AG04450 (cell line): Measurements from ENCODE around the gene PSPH. TPM values are rescaled to one million over a fixed set of nuclear protein-coding genes. Genes with fewer than 3 reads are reported as not detected.

Source experiments
- CTCF ChIA-PET: fragments of 300-600, 350-600 bp; formaldehyde crosslinking; extraction: SDS; loops from one replicate; lab custom pipeline; 2022; ENCODE audit warnings: antibody characterized with exemption, inconsistent platforms; lab: Charles Lee
- POLR2A ChIA-PET: fragments of 350-600 bp; formaldehyde crosslinking; extraction: SDS; loops from one replicate; lab custom pipeline; 2021; ENCODE audit warnings: antibody characterized with exemption, inconsistent platforms; lab: Yijun Ruan, JAX
- DNase-seq: peaks from one replicate; pipeline ENCODE4 v3.0.0-alpha.2; 2011; ENCODE audit warnings: low read depth, low spot score
- H3K27ac ChIP-seq: one replicate; pipeline ENCODE4 v1.5.1; 2012; ENCODE audit warnings: low read depth, low read length, control low read depth
- H3K27me3 ChIP-seq: one replicate; pipeline ENCODE4 v1.6.0; 2012; ENCODE audit warnings: low read length; ENCODE audit not compliant: control insufficient read depth, insufficient read depth
- H3K4me3 ChIP-seq: 2 replicates; pipeline ENCODE4 v1.5.1; 2011; ENCODE audit warnings: mild to moderate bottlenecking, low read depth, low read length, control low read depth
- H3K9me3 ChIP-seq: 2 replicates; pipeline ENCODE4 v1.5.1; 2012; ENCODE audit warnings: low read length; ENCODE audit not compliant: control insufficient read depth, insufficient read depth
- CTCF ChIP-seq: IDR thresholded peaks from 2 replicates; pipeline ENCODE4 v1.5.1; 2011; ENCODE audit warnings: low read depth, low read length, control low read depth, inconsistent platforms
- polyA plus RNA-seq: library from polyadenylated mRNA; depleted of rRNA; stranded (reverse); fragments of >200 nt; gene quantifications from 2 replicates; pipeline ENCODE4 v1.2.3, GENCODE V29; 2011

Gene PSPH
- polyA plus RNA-seq, 1 experiment, result 66.4 TPM

GRCh38 chr7:56007891-56008290, 43.4 kb downstream of the PSPH start:
- ChIA-PET CTCF (interaction anchor here (0.6 to 8.0 kb wide), 4 partner anchors 11 to 85 kb away, joined by 3 to 112 read pairs (median 3); partner anchors contain the start of gene PHKG1), POLR2A (interaction anchor here (1.7 kb wide), 1 partner anchor 14 kb away, joined by 3 read pairs; no protein-coding TSS in a partner anchor)
- Histone ChIP-seq H3K27me3 (no peaks in the 10 kb centered on the region), H3K9me3 (no peaks in the 10 kb centered on the region), H3K27ac (no peak overlapping the region), H3K4me3 (no peak overlapping the region)
- DNase-seq, result no peak
- TF ChIP-seq CTCF, result no peak

DNA sequence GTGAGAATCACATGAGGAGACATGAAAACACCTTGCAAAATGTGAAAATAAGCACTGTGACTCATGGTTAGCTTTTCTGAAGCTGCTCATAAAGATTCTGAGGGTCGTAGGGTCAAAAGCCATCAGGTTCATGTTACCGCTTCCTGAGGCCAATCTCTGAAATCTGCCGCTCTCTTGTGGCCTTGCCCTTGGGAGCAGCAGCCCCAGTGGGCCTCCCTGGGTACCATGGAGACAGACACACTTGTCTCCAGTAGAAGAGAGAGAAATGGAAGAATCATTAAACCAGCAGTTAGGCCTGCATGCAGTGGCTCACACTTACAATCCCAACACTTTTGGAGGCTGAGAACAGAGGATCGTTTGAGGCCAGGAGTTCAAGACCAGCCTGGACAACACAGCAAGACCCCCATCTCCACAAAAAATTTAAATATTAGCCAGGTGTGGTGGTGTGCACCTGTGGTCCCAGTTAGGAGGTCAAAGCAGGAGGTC, 44.0 kb downstream of the PSPH start:
- TF ChIP-seq CTCF, result no peak
- ChIA-PET CTCF (interaction anchor here (0.6 to 8.0 kb wide), 7 partner anchors 10 to 86 kb away, joined by 3 to 112 read pairs (median 3); partner anchors contain the start of gene PHKG1), POLR2A (interaction anchor here (0.7 to 1.7 kb wide), 5 partner anchors 15 to 67 kb away, joined by 3 to 16 read pairs (median 3); partner anchors contain the start of gene PSPH)
- no peak overlapping the region for H3K27ac ChIP-seq
- H3K27me3 ChIP-seq, result no peaks in the 10 kb centered on the region
- DNase-seq, result no peak
- no peak overlapping the region for H3K4me3 ChIP-seq
- H3K9me3 ChIP-seq, result no peaks in the 10 kb centered on the region

DNA sequence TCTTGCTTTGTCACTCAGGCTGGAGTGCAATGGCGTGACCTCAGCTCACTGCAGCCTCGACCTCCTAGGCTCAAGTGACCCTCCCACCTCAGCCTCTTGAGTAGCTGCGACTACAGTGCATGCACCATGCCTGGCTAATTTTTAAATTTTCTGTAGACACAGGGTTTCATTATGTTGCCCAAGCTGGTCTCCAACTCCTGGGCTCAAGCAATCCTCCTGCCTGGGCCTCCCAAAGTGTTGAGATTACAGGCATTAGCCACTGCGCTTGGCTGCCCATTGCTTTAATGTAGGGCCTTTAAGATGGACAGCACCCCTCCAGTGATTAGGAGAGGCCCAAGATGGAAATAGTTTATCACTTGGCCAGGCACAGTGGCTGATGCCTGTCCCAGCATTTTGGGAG, 47.5 kb downstream of the PSPH start:
- Histone ChIP-seq H3K9me3 (no peaks in the 10 kb centered on the region), H3K27ac (no peak overlapping the region), H3K4me3 (no peak overlapping the region), H3K27me3 (no peaks in the 10 kb centered on the region)
- no peak for DNase-seq
- POLR2A ChIA-PET, result no interaction called here
- CTCF ChIA-PET, result interaction anchor here (0.6 to 8.0 kb wide), 9 partner anchors 13 to 363 kb away, joined by 3 to 112 read pairs (median 5); partner anchors contain the start of genes CCT6A, CHCHD2 and PSPH
- TF ChIP-seq CTCF, result no peak

DNA sequence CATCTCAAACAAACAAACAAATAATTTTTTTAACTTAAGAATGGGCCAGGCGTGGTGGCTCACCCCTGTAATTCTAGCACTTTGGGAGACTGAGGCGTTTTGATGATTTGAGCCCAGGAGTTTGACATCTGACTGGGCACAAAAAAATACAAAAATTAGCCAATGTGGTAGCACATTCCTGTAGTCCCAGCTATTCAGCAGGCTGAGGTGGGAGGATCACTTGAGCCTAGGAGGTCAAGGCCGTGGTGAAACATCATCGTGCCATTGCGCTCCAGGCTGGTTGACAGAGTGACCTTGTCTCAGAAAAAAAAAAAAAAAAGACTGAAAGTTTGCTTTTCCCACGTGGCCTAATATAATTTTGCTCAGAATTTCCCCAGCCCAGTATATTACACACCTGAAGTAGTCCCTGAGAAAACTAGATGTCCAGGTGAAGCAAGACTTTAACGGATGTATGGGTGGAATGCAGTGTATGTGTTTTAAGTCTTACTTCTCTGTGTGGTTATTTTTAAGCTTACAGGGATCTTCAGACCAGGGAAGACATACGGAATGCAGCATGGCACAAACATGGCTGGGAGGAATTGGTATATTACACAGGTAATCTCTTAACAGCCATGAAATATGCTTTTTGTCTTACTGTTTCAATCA, 54.3 kb downstream of the PSPH start:
- Histone ChIP-seq H3K27me3 (no peaks in the 10 kb centered on the region), H3K27ac (no peak overlapping the region), H3K9me3 (no peaks in the 10 kb centered on the region), H3K4me3 (no peak overlapping the region)
- TF ChIP-seq CTCF, result no peak
- ChIA-PET CTCF (interaction anchor here (0.7 to 0.9 kb wide), 2 partner anchors 11 to 83 kb away, joined by 3 to 5 read pairs; no protein-coding TSS in a partner anchor), POLR2A (no interaction called here)
- no peak for DNase-seq

DNA sequence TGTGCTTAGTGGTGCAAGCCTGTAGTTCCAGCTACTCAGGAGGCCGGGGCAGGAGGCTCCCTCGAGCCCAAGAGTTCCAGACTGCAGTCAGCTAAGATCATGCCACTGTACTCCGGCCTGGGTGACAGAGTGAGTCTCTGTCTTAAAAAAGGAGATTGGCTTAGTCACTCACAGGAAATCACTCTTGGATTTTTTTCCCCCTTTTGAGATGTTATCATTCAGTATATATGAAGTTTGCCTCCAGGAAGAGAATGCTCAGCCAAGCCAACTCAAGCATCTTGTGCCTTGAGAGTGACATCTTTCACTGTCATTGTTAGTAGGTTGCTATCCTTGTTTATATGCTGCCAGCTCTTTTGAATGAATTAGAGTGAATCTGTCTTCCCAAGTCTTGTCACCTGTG, 58.9 kb downstream of the PSPH start:
- no peak overlapping the region for H3K4me3 ChIP-seq
- CTCF ChIA-PET, result no interaction called here
- no peak overlapping the region for H3K27ac ChIP-seq
- no peak for TF ChIP-seq CTCF
- no peaks in the 10 kb centered on the region for H3K27me3 ChIP-seq
- POLR2A ChIA-PET, result no interaction called here
- no peak for DNase-seq
- H3K9me3 ChIP-seq, result no peaks in the 10 kb centered on the region
